Inferior parietal cortex (tissue), 1 donor: ENCODE measurements around the gene ATG10.
"Not testable (repeated sequence)": the region's sequence is repeated elsewhere in the genome, so short reads cannot be mapped to it uniquely, and the experiment has no call there.

Experiments used
- DNase-seq: peaks from one replicate; pipeline ENCODE4 v3.0.0-alpha.2; 2016; ENCODE audit errors: extremely low spot score

Gene ATG10

DNA sequence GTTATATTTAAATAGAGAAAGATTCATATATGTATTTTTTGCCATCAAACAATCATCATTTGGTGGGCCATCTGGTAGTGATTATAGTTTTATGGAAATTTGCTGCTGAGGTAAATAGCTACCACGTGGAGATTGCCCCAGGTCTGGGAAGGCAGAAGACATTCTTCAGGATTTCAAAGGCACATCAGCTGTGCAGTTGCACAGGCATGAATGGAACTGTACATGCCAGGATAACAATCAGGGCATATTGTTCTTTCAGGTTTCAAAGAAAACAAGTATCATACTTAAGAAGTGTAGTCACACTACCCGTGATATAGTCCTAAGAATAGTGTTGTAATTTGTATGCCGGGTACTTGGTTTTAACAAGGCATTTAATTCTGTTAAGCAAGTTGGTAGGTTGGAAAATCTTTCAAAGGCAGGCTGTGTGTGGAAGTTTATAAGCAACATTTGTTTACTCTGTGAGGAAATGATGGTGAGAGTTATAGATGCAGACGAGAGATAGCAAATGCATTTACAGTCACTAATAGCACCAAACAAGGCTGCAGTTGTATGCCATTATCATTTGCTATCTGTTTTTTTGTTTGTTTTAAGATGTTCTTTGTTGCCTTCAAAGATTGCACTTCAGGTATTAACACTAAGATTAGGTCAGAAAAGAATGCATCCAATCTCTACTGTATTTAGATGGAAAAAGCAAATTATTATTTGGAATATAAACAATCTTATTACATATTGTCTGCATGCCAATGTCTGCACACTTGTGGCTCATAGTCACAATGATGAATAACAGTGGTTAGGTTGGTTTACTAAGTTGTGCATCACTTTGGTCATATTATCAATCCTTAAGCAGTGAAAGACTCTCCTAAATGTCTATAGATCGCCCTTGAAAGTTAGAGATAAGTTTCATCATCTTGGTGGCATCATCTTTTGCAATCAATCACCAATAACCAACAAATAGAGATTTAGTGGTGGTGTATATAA lies 251.1 kb downstream of the ATG10 start:
- peak; percentile 6 for DNase-seq

DNA sequence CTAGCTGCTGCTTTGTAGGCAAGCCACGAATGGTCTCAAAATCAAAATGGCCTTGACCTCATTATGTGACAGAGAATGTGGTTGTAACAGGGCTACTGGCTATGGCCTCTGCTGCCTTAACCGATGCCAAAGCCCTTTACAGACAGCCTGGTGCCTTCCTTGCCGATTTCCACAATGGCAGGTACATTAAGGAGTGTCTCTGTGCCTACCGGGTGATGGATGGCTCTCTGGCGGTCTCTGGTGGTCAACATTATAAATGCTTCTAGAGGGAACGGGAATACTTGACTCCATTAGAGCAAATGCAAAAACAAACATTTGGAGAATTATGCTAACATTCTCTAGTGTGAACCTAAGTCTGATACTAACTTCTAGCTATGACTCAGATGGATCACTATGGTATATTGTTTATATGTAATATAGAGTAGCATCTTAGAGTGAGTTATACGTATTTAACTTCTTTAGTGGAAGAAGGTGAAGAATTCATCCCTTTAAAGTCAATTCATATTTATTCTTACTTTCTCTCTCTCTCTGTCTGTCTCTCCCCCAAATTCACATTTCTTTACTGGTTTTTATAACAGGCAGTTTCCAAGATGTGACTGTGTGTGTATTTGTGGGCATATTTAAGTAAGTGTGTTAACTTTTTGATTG lies 253.8 kb downstream of the ATG10 start:
- peak; percentile 89 for DNase-seq

DNA sequence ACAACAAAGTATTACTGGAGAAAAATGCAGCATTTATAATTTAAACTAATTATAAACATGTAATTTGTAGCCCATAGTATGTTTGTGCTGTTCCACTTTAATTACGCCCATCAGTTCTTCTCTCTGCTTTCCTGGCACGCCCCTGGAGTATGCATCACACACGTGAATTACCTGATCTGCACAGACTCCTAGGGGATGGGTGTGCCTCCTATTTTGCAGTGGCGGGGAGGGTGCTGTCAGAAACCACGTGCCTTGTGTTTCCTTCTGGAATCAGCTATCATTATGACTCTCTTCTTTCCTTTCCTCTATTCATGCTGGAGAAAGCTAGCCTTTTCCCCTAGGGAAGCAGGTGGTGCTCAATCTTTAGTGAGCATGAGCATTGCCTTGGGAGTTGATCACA lies 263.1 kb downstream of the ATG10 start:
- DNase-seq: no peak

DNA sequence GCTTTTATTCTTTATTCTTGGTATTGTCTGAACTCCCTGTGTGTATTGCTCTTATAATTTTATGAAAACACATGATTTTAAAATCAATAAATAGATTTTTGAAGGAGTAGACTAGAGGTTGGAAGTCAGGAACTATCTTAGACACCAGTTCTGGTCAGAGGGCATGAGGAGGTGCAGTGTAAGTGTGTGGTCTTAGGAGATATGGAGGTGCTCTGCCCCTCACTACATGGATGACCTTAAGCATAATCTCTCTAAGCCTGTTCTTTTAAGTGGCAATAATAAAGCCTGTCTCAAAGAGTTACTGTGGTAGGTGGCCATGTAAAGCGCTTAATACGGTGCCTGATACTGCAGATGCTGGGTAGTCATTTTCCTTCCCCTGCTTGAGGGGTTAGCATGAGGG lies 272.3 kb downstream of the ATG10 start:
- DNase-seq: no peak

DNA sequence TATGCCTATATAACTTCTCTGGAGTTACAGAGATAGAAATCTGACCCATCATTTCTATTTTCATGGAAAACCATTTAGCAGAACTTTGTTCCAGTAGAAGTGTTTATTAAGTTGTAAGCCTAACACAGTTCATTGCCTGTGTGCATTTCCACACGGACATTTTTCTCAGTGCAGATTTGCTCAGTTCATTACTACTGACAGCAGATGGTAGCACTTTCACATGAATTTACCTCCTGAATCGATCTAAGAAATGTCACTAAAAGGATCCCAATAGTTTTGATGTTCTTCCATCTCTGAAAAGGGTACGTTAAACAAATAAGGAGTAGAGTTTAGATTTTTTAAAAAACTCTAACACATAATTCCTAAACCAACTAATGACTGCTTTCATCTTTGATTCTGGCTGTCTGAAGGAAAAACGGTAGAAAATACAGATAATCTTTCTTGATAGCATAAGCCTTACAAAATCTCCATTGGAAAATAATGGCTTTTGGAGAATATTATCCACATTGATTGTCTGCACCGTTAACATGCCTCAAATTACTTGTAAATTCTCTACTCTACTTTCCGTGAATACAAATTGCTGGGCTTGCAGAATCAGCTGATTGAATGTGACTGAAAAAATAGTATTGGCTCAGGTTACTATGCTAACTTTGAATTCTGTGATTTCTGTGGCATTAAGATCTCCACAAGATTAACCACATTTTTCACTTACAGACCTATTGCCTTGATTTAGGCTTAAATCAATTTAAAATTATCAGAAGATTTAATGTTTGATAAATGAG lies 273.2 kb downstream of the ATG10 start:
- DNase-seq: peak; percentile 47

DNA sequence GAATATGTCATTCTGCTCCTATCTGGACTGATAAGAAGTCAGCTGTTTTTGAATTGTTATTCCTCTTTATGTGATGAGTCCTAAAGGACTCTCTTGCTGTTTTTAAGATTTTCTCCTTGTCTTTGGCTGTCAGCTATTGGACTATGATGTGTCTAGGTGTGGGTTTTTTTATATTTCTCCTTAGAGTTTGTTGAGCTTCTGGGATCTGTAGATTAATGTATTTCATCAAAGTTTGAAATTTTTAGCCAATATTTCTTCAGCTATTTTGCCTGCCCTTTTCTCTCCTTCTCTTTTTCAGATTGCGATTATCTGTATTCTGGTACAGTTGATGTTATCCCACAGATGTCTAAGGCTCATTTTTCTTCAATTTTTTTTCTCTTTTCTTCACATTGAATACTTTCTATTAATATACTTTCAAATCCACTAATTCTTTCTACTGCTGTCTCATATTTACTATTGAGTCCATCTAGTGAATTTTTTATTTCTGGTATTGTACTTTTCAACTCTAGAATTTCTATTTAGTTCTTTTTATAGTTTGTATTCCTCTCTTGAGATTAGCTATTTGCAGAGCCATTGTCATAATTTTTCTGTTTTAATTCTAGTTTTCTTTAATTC lies 275.2 kb downstream of the ATG10 start:
- DNase-seq: no peak

DNA sequence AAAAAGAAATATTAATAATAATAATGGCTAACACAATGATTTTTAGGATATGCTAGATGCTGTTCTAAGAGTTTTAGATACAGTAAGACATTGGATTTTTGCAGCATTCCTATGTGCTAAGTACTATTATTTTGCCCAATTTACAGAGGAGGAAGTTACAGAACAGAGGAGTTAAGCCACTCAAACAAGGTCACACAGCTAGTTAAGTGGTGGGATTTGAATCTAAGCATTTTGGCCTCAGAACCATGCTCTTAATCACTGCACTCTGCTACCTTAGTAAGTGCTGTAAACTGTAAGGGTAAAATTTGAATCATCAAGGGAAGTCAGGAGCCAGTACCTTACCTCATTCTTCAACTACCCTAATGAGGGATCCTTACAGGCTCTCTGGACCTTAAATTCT lies 280.9 kb downstream of the ATG10 start:
- no peak for DNase-seq

DNA sequence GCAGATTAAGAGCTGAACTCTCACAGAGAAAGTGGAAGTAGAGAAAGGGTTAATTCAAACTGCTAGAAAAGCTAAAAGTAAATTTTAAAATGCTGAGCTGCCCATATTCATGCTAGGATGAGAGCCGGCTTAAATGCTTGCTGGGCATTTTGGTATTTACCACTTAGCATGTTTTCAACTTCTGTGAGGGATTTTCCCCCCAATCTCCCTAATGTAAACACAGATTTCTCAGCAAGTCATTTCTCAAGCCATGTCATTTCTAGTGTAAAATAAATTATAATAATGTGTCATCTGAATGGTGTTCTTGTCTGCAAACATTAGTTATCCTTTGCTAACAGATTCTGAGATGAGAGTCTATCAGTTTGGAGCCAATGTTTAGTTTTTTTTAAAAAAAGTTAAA lies 284.0 kb downstream of the ATG10 start:
- no peak for DNase-seq

DNA sequence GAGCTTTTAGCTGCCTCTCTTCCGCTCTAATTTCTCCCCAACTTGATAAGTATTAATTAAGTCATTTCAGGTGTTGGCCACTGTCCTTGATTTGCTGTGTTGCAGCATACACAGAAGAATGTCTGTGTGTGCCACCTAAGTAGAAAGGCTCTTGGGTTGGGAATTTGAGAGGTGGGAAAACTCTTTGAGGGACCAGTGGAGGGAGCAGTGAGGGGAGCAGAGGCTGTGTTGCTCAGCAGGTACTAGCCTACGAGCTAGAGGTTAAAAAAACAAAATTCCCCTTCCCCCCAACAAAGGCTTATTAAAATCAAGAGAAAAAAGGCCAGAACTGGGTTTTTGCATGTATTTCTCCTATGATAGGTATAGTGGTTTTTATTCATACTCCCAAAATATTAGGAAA lies 285.4 kb downstream of the ATG10 start:
- DNase-seq: no peak

DNA sequence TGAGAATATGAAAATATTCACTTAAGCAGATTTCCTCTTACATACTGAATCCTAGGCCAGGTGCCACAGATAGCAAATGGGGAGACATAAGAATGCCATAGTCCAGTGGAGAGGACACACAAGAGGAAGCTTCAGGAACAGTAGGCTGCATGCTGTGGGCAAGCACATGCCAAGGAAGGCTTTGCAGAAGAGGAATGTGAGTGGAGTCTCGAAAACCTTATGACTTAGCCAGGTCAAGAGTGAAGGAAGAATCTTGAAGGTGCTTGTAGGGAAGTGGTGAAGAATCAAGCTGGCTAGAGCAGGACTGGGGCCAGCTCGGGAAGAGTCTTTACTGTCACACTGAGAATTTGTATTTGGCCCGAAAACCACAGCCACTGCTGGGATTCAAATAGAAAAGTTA lies 285.9 kb downstream of the ATG10 start:
- DNase-seq: no peak

DNA sequence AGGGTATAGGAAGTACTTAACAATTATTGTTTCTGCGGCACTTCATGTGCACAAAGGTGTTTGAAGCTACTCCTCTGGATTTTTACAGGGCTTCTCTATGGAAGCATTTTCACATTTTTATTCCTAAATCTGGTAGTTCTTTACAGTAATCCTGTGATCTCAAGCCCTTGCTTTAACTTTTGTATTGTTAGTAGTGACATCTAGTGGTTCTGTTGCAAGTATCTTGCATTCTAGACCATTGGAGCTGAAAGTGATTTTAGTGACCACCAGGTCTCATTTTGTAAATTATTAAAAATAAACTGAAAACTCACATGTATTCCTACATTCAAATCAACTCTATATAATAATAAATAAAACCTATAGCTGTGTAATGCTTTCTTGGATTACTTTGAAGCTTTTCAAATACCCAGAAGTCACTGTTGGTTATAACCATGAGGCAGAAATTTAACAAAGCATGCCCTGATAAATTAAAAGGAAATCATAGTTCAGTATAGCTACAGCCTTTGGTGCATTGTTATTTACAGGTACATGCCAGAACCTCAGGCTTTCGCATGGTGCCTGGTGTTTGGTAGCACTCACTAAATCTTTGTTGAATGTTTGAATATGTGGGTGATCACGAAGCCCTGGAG lies 287.5 kb downstream of the ATG10 start:
- peak; percentile 44 for DNase-seq

DNA sequence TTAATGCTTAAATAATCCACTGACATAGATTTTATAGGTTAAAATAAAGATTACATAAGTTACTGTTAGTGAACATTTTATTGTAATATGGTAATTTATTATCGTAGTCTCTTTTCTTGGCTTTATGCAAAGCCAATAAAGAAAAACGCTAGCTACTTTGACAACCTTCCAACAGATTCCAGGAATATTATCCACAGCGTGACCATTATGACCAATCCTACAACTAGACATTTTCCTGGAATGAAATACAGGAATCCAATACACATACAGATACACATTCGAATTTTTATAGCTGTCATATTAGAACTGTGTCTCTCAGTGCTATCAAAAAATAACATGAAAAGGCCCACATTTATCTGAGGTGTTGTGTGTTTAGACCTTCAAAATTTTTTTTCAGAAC lies 293.2 kb downstream of the ATG10 start:
- no peak for DNase-seq

DNA sequence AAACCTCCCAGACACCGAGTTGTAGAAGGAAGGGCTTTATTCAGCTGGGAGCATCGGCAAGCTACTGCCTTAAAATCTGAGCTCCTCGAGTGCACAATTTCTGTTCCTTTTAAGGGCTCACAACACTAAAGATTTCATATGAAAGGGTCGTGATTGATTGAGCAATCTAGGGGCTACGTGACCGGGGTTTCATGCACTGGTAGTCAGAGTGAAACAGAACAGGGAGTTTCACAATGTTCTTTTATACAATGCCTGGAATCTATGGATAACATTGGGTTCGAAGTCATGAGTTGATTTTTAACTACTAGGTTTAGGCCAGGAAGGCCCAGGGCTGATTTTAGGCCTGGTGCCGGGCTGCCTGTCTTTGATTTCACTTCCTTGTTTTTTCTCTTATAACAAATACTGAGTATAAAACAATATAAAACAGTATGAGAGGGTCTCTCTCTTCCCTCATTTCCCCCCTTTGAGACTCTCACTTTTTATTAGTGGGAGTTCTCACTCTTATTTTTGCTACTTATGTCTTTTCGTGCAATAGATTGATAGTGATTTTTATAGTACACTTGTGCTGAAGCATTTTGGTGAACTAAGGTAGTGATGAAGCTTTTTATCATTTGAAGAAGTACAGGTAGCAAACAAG lies 295.6 kb downstream of the ATG10 start:
- DNase-seq: not testable (repeated sequence)

DNA sequence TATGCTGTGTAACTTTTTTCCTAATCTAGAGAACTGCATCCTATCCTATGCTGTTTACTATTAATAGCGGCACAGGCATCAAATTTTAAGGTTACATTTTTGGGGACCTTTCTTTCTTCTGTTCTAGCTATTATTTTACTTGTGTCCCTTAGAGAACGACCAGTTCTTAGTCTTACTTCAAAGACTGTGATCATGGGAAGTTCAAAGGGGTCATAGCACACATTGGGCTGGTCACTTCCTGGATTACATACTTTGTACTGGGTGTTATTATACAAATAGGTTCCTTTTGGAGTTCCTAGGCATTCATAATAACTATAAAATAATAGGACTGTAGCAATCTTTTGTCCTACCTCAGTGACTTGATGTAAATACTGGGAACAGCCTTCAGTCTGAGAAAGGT lies 297.5 kb downstream of the ATG10 start:
- DNase-seq: not testable (repeated sequence)

DNA sequence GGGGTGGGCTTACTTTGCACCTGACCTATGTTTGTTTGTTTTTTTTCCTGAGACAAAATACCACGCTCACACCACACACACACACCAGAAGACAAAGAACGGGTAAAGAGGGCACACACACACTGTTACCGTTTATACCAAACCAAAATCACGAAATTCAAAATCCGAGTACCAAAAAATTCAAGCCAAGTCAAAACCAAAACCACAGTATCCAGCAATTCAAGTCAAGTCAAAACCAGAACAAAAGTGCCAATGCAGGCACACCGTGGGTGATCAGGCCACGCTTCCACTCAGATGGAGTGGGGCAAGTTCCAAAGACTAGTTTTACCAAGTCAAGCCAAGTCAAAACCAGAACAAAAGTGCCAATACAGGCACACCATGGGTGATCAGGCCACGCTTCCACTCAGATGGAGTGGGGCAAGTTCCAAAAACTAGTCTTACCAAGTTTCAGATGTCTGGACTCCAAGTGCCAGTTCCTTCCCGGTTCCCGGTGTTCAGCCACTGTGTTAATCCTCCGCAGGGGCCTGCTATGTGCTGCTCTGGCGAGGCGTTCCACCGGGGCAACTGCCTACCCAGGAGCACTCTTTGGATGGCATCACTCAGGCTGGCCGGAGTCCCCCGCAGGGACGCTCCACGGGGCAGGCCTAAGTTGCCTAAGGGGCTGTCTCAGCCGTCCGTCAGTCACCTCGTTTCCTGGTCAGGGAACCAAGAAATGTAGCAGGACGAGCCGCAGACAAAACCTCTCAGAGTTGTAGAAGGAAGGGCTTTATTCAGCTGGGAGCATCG lies 300.9 kb downstream of the ATG10 start:
- DNase-seq: not testable (repeated sequence)

DNA sequence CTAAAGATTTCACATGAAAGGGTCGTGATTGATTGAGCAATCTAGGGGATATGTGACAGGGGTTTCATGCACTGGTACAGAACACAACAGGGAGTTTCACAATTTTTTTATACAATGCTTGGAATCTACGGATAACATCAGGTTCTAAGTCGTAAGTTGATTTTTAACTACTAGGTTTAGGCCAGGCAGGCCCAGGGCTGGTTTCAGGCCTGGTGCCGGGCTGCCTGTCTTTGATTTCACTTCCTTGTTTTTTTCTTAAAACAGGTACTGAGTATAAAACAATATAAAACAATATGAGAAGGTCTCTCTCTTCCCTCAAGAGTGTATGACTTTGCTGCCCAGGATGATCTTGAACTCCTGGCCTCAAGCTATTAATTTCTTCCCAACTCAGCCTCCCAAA lies 301.6 kb downstream of the ATG10 start:
- not testable (repeated sequence) for DNase-seq

DNA sequence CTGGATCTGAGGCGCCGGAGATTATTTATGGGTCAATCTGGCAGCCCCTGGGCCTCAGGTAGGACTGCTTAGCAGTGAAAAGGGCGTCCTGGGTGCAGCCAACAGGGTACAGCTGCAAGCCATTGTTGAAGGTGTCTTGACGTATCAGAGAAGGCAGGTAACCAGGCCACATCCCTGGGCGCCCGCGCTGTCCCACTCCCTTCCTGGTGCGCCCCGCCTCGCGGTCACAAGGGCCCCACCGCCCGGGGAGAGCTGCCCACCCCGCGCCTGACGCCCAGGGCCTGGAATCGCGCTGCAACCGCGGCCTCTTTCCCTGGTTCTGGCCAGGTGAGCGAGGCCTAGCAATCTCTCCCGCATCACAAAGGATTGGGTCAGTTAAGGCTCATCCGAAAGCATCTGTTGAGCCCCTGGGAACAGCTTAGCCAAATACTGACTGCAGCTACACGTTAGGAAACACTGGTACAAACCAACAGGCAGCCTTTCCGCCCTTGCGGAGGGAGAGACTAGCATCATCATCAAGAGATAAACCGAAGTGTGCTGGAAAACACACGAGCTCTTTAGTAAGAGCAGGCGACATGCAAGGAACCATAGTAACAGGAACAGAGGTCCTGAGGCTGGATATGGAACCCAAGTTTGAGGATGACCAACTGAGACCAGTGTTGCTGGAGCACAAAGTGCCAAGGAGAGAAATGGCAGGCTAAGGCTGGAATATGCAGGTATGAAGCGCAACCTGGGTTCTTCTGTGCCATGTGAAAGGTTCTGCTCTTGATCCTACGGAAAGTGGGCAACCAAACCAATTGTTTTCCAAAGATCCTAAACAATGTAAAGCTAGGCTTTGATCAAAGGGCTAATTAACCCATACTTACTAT lies 302.8 kb downstream of the ATG10 start:
- DNase-seq: no peak

DNA sequence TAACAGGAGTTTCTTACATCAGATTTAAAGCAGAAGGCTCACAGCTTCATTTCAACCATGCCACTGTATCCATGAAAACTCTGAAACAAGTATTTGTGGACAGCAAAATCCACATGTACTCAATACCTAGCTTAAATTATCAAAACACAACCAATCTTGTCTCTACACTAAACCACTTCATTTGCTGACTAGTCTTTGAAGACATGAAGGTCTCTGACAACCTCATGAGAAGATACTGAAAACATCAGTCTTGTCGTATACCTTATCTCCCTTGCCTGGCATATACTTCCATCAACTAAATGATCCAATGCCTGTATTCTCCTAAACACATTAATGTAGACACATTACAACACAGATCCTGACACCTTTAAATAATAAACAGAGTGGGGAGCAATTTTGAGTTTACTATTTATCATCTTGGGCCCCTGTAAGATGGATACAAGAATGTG lies 303.4 kb downstream of the ATG10 start:
- DNase-seq: no peak
